Endothelial cell (in vitro differentiated cells): ENCODE results near the gene LRBA. TPM values are rescaled to one million over a fixed set of nuclear protein-coding genes. Genes with fewer than 3 reads are reported as not detected.

Experiments
- DNase-seq: peaks from one replicate; pipeline ENCODE4 v3.0.0; 2021; ENCODE audit warnings: low spot score
- H3K27ac Mint-ChIP-seq: one replicate; pipeline ENCODE4 v1.8.0; 2021; ENCODE audit warnings: mixed read lengths, inconsistent platforms; ENCODE audit not compliant: unreplicated experiment
- H3K27me3 Mint-ChIP-seq: one replicate; pipeline ENCODE4 v1.8.0; 2021; ENCODE audit warnings: mild to moderate bottlenecking, moderate library complexity, mixed read lengths, inconsistent platforms; ENCODE audit not compliant: unreplicated experiment
- H3K36me3 Mint-ChIP-seq: one replicate; pipeline ENCODE4 v1.8.0; 2021; ENCODE audit warnings: mild to moderate bottlenecking, low read depth, mixed read lengths, inconsistent platforms; ENCODE audit not compliant: unreplicated experiment
- H3K4me1 Mint-ChIP-seq: one replicate; pipeline ENCODE4 v1.8.0; 2021; ENCODE audit warnings: mild to moderate bottlenecking, mixed read lengths, inconsistent platforms; ENCODE audit not compliant: unreplicated experiment
- H3K4me3 Mint-ChIP-seq: one replicate; pipeline ENCODE4 v1.8.0; 2021; ENCODE audit warnings: mild to moderate bottlenecking, mixed read lengths, inconsistent platforms; ENCODE audit not compliant: unreplicated experiment
- H3K9me3 Mint-ChIP-seq: one replicate; pipeline ENCODE4 v1.8.0; 2021; ENCODE audit warnings: mixed read lengths, inconsistent platforms; ENCODE audit not compliant: unreplicated experiment
- total RNA-seq: library from RNA; stranded (reverse); fragmentation: NEBNext Ultra II Directional; extraction: Animal tissue kit (Norgen Biotek cat#: 25700); gene quantifications from one replicate; pipeline ENCODE4 v1.2.1, GENCODE V29; 2021; ENCODE audit not compliant: unreplicated experiment
- TF ChIP-seq, protein P1 (sequence below): fragments of 200-600 bp; sonication (generic); IDR thresholded peaks from one replicate; pipeline ENCODE4 v1.5.0; 2021; ENCODE audit warnings: antibody characterized with exemption; ENCODE audit not compliant: unreplicated experiment

LRBA gene
- total RNA-seq, 1 donor from 2014 or later: 44.3 TPM

DNA sequence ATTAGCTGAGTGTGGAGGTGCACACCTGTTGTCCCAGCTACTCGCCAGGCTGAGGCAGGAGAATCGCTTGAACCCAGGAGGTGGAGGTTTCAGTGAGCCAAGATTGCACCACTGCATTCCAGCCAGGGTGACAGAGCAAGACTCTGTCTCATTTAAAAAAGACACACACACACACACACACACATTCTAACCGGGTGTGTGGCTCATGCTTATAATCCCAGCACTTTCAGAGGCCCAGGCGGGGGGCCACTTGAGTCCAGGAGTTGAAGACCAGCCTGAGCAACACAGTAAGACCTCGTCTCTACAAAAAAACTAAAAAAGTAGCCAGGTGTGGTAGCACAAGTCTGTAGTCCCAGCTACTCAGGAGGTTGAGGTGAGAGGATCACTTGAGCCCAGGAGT is 152.3 kb downstream of the LRBA start:
- Mint-ChIP-seq H3K36me3 (no peaks in the 10 kb centered on the region), H3K4me3 (no peak overlapping the region), H3K27me3 (no peaks in the 10 kb centered on the region), H3K27ac (no peak overlapping the region), H3K9me3 (no peaks in the 10 kb centered on the region), H3K4me1 (no peaks in the 10 kb centered on the region)
- TF ChIP-seq, protein P1, sequence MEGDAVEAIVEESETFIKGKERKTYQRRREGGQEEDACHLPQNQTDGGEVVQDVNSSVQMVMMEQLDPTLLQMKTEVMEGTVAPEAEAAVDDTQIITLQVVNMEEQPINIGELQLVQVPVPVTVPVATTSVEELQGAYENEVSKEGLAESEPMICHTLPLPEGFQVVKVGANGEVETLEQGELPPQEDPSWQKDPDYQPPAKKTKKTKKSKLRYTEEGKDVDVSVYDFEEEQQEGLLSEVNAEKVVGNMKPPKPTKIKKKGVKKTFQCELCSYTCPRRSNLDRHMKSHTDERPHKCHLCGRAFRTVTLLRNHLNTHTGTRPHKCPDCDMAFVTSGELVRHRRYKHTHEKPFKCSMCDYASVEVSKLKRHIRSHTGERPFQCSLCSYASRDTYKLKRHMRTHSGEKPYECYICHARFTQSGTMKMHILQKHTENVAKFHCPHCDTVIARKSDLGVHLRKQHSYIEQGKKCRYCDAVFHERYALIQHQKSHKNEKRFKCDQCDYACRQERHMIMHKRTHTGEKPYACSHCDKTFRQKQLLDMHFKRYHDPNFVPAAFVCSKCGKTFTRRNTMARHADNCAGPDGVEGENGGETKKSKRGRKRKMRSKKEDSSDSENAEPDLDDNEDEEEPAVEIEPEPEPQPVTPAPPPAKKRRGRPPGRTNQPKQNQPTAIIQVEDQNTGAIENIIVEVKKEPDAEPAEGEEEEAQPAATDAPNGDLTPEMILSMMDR: no peak
- no peak for DNase-seq

DNA sequence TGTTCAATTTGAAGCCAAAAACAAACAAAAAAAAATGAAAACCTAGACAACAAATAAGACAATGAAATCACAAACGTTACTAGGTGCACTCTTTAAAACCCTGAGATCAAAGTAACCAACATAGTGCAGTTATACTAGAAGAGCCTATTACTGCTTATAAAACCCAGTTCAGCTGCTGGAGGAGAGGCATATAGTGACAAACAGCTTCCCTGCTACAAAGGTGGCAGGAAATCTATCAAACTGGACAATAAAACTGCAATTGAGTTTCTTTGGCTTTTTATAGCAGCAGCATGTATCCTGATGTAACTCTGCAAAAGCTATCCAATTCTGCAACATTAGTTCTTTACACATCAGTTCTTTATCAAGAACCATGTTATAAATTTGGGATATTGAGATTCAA is 155.6 kb downstream of the LRBA start:
- Mint-ChIP-seq H3K4me3 (no peak overlapping the region), H3K4me1 (no peaks in the 10 kb centered on the region), H3K9me3 (no peaks in the 10 kb centered on the region), H3K36me3 (no peaks in the 10 kb centered on the region), H3K27me3 (no peaks in the 10 kb centered on the region), H3K27ac (no peak overlapping the region)
- TF ChIP-seq, protein P1: no peak
- no peak for DNase-seq

DNA sequence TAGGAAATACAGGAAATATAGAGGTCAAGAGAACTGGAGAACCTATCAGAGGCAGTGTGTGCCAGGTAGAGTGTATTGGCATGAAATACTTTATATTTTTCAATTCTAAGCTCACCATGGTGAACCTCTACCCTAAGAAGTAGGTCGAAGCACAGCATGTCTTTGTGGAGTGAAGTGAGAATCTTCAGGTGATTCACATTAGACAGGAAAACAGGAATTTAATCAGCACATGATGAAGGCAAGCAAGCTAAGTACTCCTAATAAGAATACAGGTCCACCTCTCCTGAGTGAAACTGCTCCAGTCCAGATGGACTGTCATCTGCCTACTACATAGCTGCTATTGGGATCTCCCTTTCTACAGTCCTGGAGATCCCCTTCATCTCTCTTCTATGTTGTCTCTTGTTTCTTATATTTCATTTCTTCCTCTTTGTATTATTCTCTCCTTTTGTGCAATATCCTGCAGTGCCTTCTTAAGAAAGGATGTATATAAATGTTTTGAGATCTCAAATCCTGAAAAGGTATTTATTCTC is 159.0 kb downstream of the LRBA start:
- no peak overlapping the region for H3K4me3 Mint-ChIP-seq
- TF ChIP-seq, protein P1: no peak
- H3K27ac Mint-ChIP-seq: no peak overlapping the region
- no peak for DNase-seq
- H3K27me3 Mint-ChIP-seq: no peaks in the 10 kb centered on the region
- H3K4me1 Mint-ChIP-seq: no peaks in the 10 kb centered on the region
- no peaks in the 10 kb centered on the region for H3K9me3 Mint-ChIP-seq
- no peaks in the 10 kb centered on the region for H3K36me3 Mint-ChIP-seq

DNA sequence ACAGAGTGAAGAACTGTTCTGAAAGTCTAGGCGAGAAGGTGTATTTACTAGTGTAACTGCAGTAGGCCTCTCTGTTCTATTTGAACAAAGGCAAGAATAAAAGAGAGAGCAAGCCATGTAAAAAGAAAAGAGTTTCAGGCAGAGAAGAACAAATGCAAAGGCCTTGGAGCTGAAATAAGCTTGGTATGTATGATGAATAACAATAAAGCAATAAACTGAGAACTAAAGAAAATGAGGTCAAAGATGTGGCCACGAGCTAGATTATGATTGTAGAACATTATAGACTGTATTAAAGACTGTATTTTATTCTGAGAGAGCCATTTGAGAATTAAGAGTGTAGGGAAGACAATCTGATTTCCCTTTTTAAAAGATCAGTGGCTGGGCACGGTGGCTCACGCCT is 160.5 kb downstream of the LRBA start:
- no peaks in the 10 kb centered on the region for H3K36me3 Mint-ChIP-seq
- DNase-seq: no peak
- TF ChIP-seq, protein P1: no peak
- no peaks in the 10 kb centered on the region for H3K4me1 Mint-ChIP-seq
- no peak overlapping the region for H3K27ac Mint-ChIP-seq
- H3K4me3 Mint-ChIP-seq: no peak overlapping the region
- no peaks in the 10 kb centered on the region for H3K27me3 Mint-ChIP-seq
- H3K9me3 Mint-ChIP-seq: no peaks in the 10 kb centered on the region

DNA sequence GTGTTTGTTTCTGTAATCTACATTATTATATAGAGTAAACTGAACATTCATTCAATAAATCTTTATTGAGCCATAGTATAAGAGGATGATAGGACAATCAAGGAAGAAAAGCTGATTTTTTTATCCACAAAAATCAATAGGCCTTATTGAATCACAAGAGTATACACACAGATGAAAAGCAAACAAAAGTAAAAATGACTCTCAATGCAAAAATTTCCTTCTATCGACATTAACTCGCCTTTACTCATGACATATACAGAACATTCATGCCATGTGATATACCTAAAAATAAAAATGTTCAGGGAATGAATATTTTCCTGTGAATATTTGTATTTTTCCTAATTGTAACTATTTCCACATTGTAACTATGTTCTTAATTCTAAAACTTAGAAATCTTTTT is 161.2 kb downstream of the LRBA start:
- Mint-ChIP-seq H3K27me3 (no peaks in the 10 kb centered on the region), H3K4me1 (no peaks in the 10 kb centered on the region), H3K27ac (no peak overlapping the region), H3K36me3 (no peaks in the 10 kb centered on the region), H3K4me3 (no peak overlapping the region), H3K9me3 (no peaks in the 10 kb centered on the region)
- no peak for DNase-seq
- TF ChIP-seq, protein P1: no peak
